Activated effector memory CD4-positive, alpha-beta T cell treated with anti-CD3 and anti-CD28 coated beads, Interleukin-2, amount 50 U/mL, for 16 hours (primary cell): Measurements from ENCODE around the gene DNAH17.

Experiments
- DNase-seq: peaks from one replicate; pipeline ENCODE4 v3.0.0-alpha.2; 2020

DNAH17 gene

GRCh38 chr17:78577296-78577695 lies at the start of gene DNAH17:
Gene DNAH17, minus strand, starts transcription at chr17:78577396. Its CDS starts 2,339 bp downstream, at chr17:78575057.
- no peak for DNase-seq

- no peak for DNase-seq
These were observed 47.3 kb upstream of the DNAH17 start for GRCh38 chr17:78624324-78625151.

- DNase-seq: no peak
These were observed 46.3 kb upstream of the DNAH17 start for GRCh38 chr17:78623541-78623940.

- DNase-seq: no peak
These were observed 45.5 kb upstream of the DNAH17 start for GRCh38 chr17:78622491-78623265.

- DNase-seq: no peak
These were observed 44.7 kb upstream of the DNAH17 start for GRCh38 chr17:78621720-78622490.

- DNase-seq: no peak
These were observed 42.9 kb upstream of the DNAH17 start for GRCh38 chr17:78620099-78620498.

- DNase-seq: no peak
These were observed 42.1 kb upstream of the DNAH17 start for GRCh38 chr17:78619334-78619733.

GRCh38 chr17:78618264-78619066 lies 41.3 kb upstream of the DNAH17 start:
- DNase-seq: no peak

- DNase-seq: no peak
These were observed 40.4 kb upstream of the DNAH17 start for GRCh38 chr17:78617511-78618061.

- DNase-seq: no peak
These were observed 39.8 kb upstream of the DNAH17 start for GRCh38 chr17:78616946-78617345.

- no peak for DNase-seq
These were observed 38.4 kb upstream of the DNAH17 start for GRCh38 chr17:78615631-78616030.

GRCh38 chr17:78613416-78613815 lies 36.2 kb upstream of the DNAH17 start:
- no peak for DNase-seq

GRCh38 chr17:78611607-78612006 lies 34.4 kb upstream of the DNAH17 start:
- DNase-seq: no peak

GRCh38 chr17:78610951-78611511 lies 33.8 kb upstream of the DNAH17 start:
- no peak for DNase-seq

GRCh38 chr17:78609191-78609641 lies 32.0 kb upstream of the DNAH17 start:
- no peak for DNase-seq

- DNase-seq: no peak
These were observed 31.6 kb upstream of the DNAH17 start for GRCh38 chr17:78608804-78609186.

GRCh38 chr17:78608122-78608803 lies 31.1 kb upstream of the DNAH17 start:
- no peak for DNase-seq

GRCh38 chr17:78607038-78607437 lies 29.8 kb upstream of the DNAH17 start:
- no peak for DNase-seq

GRCh38 chr17:78605886-78606285 lies 28.7 kb upstream of the DNAH17 start:
- no peak for DNase-seq

- DNase-seq: no peak
These were observed 28.2 kb upstream of the DNAH17 start for GRCh38 chr17:78605429-78605828.

GRCh38 chr17:78602246-78602645 lies 25.1 kb upstream of the DNAH17 start:
- DNase-seq: no peak
